CD8-positive, alpha-beta memory T cell (primary cell): Measurements from ENCODE around the gene TNNT1. TPM values are rescaled to one million over a fixed set of nuclear protein-coding genes. Genes with fewer than 3 reads are reported as not detected.
A peak's percentile ranks its signal among the peaks of the same experiment; 100 is the strongest.

Experiments used
- CTCF ChIA-PET: fragments of 350-600 bp; sonication (Branson Sonifier 250); formaldehyde crosslinking; loops from one replicate; lab custom pipeline; 2021; ENCODE audit warnings: antibody characterized with exemption; lab: Charles Lee
- POLR2A ChIA-PET: fragments of 350-600 bp; sonication (Branson Sonifier 250); formaldehyde crosslinking; loops from one replicate; lab custom pipeline; 2021; ENCODE audit warnings: antibody characterized with exemption; lab: Charles Lee
- DNase-seq, 5 donors: peaks; one replicate each; pipeline versions ENCODE4 v3.0.0 to v3.0.0-alpha.2; 2020 to 2022; ENCODE audit warnings: mixed read lengths in 1 of 5
- H3K27ac ChIP-seq: one replicate; pipeline ENCODE4 v1.7.0; 2013; ENCODE audit warnings: low read depth, mild to moderate bottlenecking, low read length, moderate library complexity
- H3K27me3 ChIP-seq: 2 replicates; pipeline ENCODE4 v1.7.0; 2013; ENCODE audit warnings: low read length, mild to moderate bottlenecking; ENCODE audit not compliant: insufficient read depth, poor library complexity, severe bottlenecking
- H3K36me3 ChIP-seq: 2 replicates; pipeline ENCODE4 v1.7.0; 2013; ENCODE audit warnings: mild to moderate bottlenecking, low read length, moderate library complexity; ENCODE audit not compliant: insufficient read depth
- H3K4me1 ChIP-seq: 2 replicates; pipeline ENCODE4 v1.7.0; 2013; ENCODE audit warnings: mild to moderate bottlenecking, low read length, moderate library complexity; ENCODE audit not compliant: insufficient read depth
- H3K4me3 ChIP-seq: 2 replicates; pipeline ENCODE4 v1.7.0; 2013; ENCODE audit warnings: mild to moderate bottlenecking, low read length
- H3K9me3 ChIP-seq: 2 replicates; pipeline ENCODE4 v1.7.0; 2013; ENCODE audit warnings: mild to moderate bottlenecking, low read length
- H3K27ac Mint-ChIP-seq, 8 donors: one replicate each; pipeline ENCODE4 v1.8.0; 2020 to 2021; ENCODE audit warnings: mixed read lengths in 8 of 8, mild to moderate bottlenecking in 6 of 8, inconsistent platforms in 3 of 8, moderate library complexity in 3 of 8
- H3K27me3 Mint-ChIP-seq, 2 donors: one replicate each; pipeline ENCODE4 v1.8.0; 2020 to 2021; ENCODE audit warnings: mixed read lengths in 2 of 2, mild to moderate bottlenecking in 1 of 2, moderate library complexity in 1 of 2
- H3K36me3 Mint-ChIP-seq, 3 donors: one replicate each; pipeline ENCODE4 v1.8.0; 2020 to 2021; ENCODE audit warnings: mixed read lengths in 3 of 3, inconsistent platforms in 1 of 3, mild to moderate bottlenecking in 1 of 3
- H3K4me1 Mint-ChIP-seq, 3 donors: one replicate each; pipeline ENCODE4 v1.8.0; 2020 to 2021; ENCODE audit warnings: mixed read lengths in 3 of 3, inconsistent platforms in 1 of 3, mild to moderate bottlenecking in 1 of 3
- H3K4me3 Mint-ChIP-seq, 7 donors: one replicate each; pipeline ENCODE4 v1.8.0; 2020 to 2021; ENCODE audit warnings: mixed read lengths in 7 of 7, mild to moderate bottlenecking in 6 of 7, moderate library complexity in 4 of 7, inconsistent platforms in 2 of 7
- H3K9me3 Mint-ChIP-seq, 5 donors: one replicate each; pipeline ENCODE4 v1.8.0; 2020 to 2022; ENCODE audit warnings: mixed read lengths in 5 of 5, mild to moderate bottlenecking in 3 of 5, moderate library complexity in 2 of 5, inconsistent platforms in 1 of 5
- polyA plus RNA-seq: library from polyadenylated mRNA; unstranded; fragments of 300-500 nt; fragmentation: Illumina TruSeq; gene quantifications from one replicate; pipeline ENCODE4 v1.2.3, GENCODE V29; 2021
- total RNA-seq, 2 experiments: library from RNA; stranded (reverse); gene quantifications; one replicate each; pipeline ENCODE4 v1.2.3, GENCODE V29; 2021

Gene TNNT1
- total and polyA plus RNA-seq, 3 experiments from 2014 or later, result not detected

DNA sequence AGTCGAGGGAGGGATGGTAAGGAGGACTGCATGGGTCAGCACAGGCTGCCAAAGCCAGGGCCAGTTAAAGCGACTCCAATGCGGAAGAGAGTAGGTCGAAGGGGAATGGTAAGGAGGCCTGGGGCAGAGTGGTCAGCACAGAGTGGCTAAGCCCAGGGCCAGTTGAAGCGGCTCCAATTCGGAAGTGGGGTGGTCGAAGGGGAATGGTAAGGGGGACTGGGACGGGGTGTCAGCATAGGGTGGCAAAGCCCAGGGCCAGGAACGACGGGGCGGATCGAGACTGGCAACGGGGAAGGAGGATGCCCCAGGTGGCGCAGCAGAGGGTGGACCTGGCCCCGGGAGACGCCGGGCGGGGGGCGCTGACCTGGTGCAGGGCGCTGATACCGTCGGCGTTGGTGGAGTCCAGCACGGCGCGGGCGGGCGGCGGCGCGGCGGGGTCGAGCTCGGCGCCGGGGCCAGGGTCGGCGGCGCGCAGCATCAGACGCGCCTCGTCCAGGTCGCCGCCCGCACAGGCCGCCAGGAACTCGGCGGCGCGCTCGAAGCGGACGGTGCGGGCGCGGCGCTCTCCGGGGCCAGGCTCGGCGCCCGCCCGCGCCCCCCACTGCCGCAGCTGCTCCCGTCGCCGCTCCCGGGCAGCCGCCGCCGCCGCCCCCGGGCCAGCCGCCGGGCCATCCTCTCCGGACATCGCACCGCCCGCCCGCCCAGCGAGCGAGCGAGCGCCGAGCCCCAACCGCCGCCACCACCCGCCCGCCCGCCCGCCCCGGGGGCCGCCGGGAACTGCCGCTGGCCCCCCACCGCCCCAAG lies 31.9 kb downstream of the TNNT1 start, which contains the start of gene PPP1R12C:
PPP1R12C (minus strand) TSS at position 779 of the 804 bp plus-strand sequence; CDS start at position 685, 94 bp downstream.
- Mint-ChIP-seq H3K36me3 (peaks cover 0 to 23% (median 0%) of the 10 kb centered on the region in 3 donors), H3K27ac (peak within 1 kb of the TSS; percentile 93 to 100 (median 96)), H3K4me1 (peaks cover 30 to 54% (median 31%) of the 10 kb centered on the region in 3 donors), H3K27me3 (peaks cover 0 to 7% of the 10 kb centered on the region in 2 donors), H3K9me3 (no peaks in the 10 kb centered on the region), H3K4me3 (peak within 1 kb of the TSS; percentile 93 to 100 (median 98))
- ChIA-PET POLR2A (interaction anchor here (0.6 to 2.3 kb wide), 8 partner anchors 35 to 507 kb away, joined by 3 to 8 read pairs (median 4); partner anchors contain the start of genes FIZ1, HSPBP1, RDH13 and ZNF628), CTCF (interaction anchor here (1.1 to 1.9 kb wide), 4 partner anchors 24 to 514 kb away, joined by 3 to 8 read pairs (median 8); no protein-coding TSS in a partner anchor)
- Histone ChIP-seq H3K4me3 (peak within 1 kb of the TSS; percentile 87), H3K27ac (peak within 1 kb of the TSS; percentile 74), H3K27me3 (no peaks in the 10 kb centered on the region), H3K36me3 (no peaks in the 10 kb centered on the region), H3K4me1 (peaks cover 25% of the 10 kb centered on the region), H3K9me3 (no peaks in the 10 kb centered on the region)
- peak in 3 of 5 donors; percentile 10 to 16 (median 16) for DNase-seq

- H3K4me1 Mint-ChIP-seq, result peaks cover 30 to 54% (median 31%) of the 10 kb centered on the region in 3 donors
- H3K4me1 ChIP-seq, result peaks cover 25% of the 10 kb centered on the region
These were observed 32.7 kb downstream of the TNNT1 start for GRCh38 chr19:55116232-55116858.

DNA sequence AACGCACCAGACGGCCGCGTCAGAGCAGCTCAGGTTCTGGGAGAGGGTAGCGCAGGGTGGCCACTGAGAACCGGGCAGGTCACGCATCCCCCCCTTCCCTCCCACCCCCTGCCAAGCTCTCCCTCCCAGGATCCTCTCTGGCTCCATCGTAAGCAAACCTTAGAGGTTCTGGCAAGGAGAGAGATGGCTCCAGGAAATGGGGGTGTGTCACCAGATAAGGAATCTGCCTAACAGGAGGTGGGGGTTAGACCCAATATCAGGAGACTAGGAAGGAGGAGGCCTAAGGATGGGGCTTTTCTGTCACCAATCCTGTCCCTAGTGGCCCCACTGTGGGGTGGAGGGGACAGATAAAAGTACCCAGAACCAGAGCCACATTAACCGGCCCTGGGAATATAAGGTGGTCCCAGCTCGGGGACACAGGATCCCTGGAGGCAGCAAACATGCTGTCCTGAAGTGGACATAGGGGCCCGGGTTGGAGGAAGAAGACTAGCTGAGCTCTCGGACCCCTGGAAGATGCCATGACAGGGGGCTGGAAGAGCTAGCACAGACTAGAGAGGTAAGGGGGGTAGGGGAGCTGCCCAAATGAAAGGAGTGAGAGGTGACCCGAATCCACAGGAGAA lies 33.5 kb downstream of the TNNT1 start:
- Histone ChIP-seq H3K9me3 (no peaks in the 10 kb centered on the region), H3K36me3 (no peaks in the 10 kb centered on the region), H3K27me3 (no peaks in the 10 kb centered on the region), H3K27ac (peak overlapping the region; percentile 74), H3K4me1 (peaks cover 25% of the 10 kb centered on the region), H3K4me3 (peak overlapping the region; percentile 87)
- no peak for DNase-seq
- CTCF ChIA-PET, result interaction anchor here (0.8 to 1.6 kb wide), 3 partner anchors 25 to 516 kb away, joined by 3 to 8 read pairs (median 3); no protein-coding TSS in a partner anchor
- Mint-ChIP-seq H3K4me3 (peak overlapping the region; percentile 91 to 100 (median 97)), H3K9me3 (no peaks in the 10 kb centered on the region), H3K27ac (peak overlapping the region; percentile 91 to 100 (median 96)), H3K27me3 (peaks cover 0 to 7% of the 10 kb centered on the region in 2 donors), H3K4me1 (peaks cover 30 to 54% (median 32%) of the 10 kb centered on the region in 3 donors), H3K36me3 (peaks cover 0 to 35% (median 2%) of the 10 kb centered on the region in 3 donors)
- POLR2A ChIA-PET, result interaction anchor here (0.9 to 1.8 kb wide), 2 partner anchors 36 to 361 kb away, joined by 3 to 7 read pairs; partner anchors contain the start of gene ZNF628

More at GRCh38 chr19:55116232-55116858, 32.7 kb downstream of the TNNT1 start:
- Mint-ChIP-seq H3K36me3 (peaks cover 0 to 28% (median 0%) of the 10 kb centered on the region in 3 donors), H3K27me3 (peaks cover 0 to 7% of the 10 kb centered on the region in 2 donors), H3K9me3 (no peaks in the 10 kb centered on the region), H3K27ac (peak overlapping the region; percentile 91 to 100 (median 96)), H3K4me3 (peak overlapping the region; percentile 91 to 100 (median 97))
- H3K36me3 ChIP-seq, result no peaks in the 10 kb centered on the region
- H3K4me3 ChIP-seq, result peak overlapping the region; percentile 87
- POLR2A ChIA-PET, result interaction anchor here (0.6 to 2.3 kb wide), 6 partner anchors 34 to 483 kb away, joined by 3 to 8 read pairs (median 4); partner anchors contain the start of genes FIZ1 and ZNF628
- CTCF ChIA-PET, result interaction anchor here (0.8 to 1.6 kb wide), 3 partner anchors 25 to 515 kb away, joined by 3 to 8 read pairs (median 3); no protein-coding TSS in a partner anchor
- H3K9me3 ChIP-seq, result no peaks in the 10 kb centered on the region
- H3K27me3 ChIP-seq, result no peaks in the 10 kb centered on the region
- H3K27ac ChIP-seq, result peak overlapping the region; percentile 74
- peak; percentile 35 to 62 (median 49) for DNase-seq

DNA sequence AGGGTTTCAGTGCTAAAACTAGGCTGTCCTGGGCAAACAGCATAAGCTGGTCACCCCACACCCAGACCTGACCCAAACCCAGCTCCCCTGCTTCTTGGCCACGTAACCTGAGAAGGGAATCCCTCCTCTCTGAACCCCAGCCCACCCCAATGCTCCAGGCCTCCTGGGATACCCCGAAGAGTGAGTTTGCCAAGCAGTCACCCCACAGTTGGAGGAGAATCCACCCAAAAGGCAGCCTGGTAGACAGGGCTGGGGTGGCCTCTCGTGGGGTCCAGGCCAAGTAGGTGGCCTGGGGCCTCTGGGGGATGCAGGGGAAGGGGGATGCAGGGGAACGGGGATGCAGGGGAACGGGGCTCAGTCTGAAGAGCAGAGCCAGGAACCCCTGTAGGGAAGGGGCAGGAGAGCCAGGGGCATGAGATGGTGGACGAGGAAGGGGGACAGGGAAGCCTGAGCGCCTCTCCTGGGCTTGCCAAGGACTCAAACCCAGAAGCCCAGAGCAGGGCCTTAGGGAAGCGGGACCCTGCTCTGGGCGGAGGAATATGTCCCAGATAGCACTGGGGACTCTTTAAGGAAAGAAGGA lies 34.4 kb downstream of the TNNT1 start:
- Histone ChIP-seq H3K27me3 (no peaks in the 10 kb centered on the region), H3K9me3 (no peaks in the 10 kb centered on the region), H3K36me3 (no peaks in the 10 kb centered on the region), H3K4me1 (peaks cover 25% of the 10 kb centered on the region), H3K27ac (no peak overlapping the region), H3K4me3 (no peak overlapping the region)
- Mint-ChIP-seq H3K4me1 (peaks cover 30 to 52% (median 32%) of the 10 kb centered on the region in 3 donors), H3K27ac (peak overlapping the region in 6 of 8 donors; percentile 19 to 97 (median 55)), H3K36me3 (peaks cover 0 to 43% (median 2%) of the 10 kb centered on the region in 3 donors), H3K9me3 (no peaks in the 10 kb centered on the region), H3K4me3 (peak overlapping the region in 6 of 7 donors; percentile 69 to 100 (median 92)), H3K27me3 (peaks cover 0 to 7% of the 10 kb centered on the region in 2 donors)
- POLR2A ChIA-PET, result no interaction called here
- DNase-seq, result no peak
- CTCF ChIA-PET, result interaction anchor here (1.3 kb wide), 1 partner anchor 26 kb away, joined by 3 read pairs; no protein-coding TSS in a partner anchor

- CTCF ChIA-PET, result interaction anchor here (1.3 kb wide), 1 partner anchor 24 kb away, joined by 3 read pairs; no protein-coding TSS in a partner anchor
- Histone ChIP-seq H3K9me3 (no peaks in the 10 kb centered on the region), H3K4me3 (no peak overlapping the region), H3K36me3 (no peaks in the 10 kb centered on the region), H3K4me1 (peaks cover 21% of the 10 kb centered on the region), H3K27ac (no peak overlapping the region), H3K27me3 (no peaks in the 10 kb centered on the region)
- no peak for DNase-seq
- H3K27me3 Mint-ChIP-seq, result peaks cover 0 to 3% of the 10 kb centered on the region in 2 donors
- POLR2A ChIA-PET, result no interaction called here
- H3K4me3 Mint-ChIP-seq, result peak overlapping the region in 1 of 7 donors; percentile 33
- peak overlapping the region in 1 of 8 donors; percentile 54 for H3K27ac Mint-ChIP-seq
- peaks cover 29 to 45% (median 37%) of the 10 kb centered on the region in 3 donors for H3K4me1 Mint-ChIP-seq
- no peaks in the 10 kb centered on the region for H3K9me3 Mint-ChIP-seq
- peaks cover 0 to 52% (median 2%) of the 10 kb centered on the region in 3 donors for H3K36me3 Mint-ChIP-seq
These were observed 35.4 kb downstream of the TNNT1 start for GRCh38 chr19:55113570-55114039.

GRCh38 chr19:55112777-55113569 lies 36.0 kb downstream of the TNNT1 start:
- Mint-ChIP-seq H3K36me3 (peaks cover 0 to 55% (median 5%) of the 10 kb centered on the region in 3 donors), H3K27ac (peak overlapping the region in 1 of 8 donors; percentile 54), H3K4me3 (no peak overlapping the region), H3K9me3 (no peaks in the 10 kb centered on the region), H3K4me1 (peaks cover 25 to 40% (median 33%) of the 10 kb centered on the region in 3 donors), H3K27me3 (peaks cover 0 to 2% of the 10 kb centered on the region in 2 donors)
- H3K4me1 ChIP-seq, result peaks cover 15% of the 10 kb centered on the region
- H3K27ac ChIP-seq, result no peak overlapping the region
- CTCF ChIA-PET, result interaction anchor here (1.3 kb wide), 1 partner anchor 24 kb away, joined by 3 read pairs; no protein-coding TSS in a partner anchor
- H3K9me3 ChIP-seq, result no peaks in the 10 kb centered on the region
- H3K4me3 ChIP-seq, result no peak overlapping the region
- H3K27me3 ChIP-seq, result no peaks in the 10 kb centered on the region
- POLR2A ChIA-PET, result no interaction called here
- no peak for DNase-seq
- no peaks in the 10 kb centered on the region for H3K36me3 ChIP-seq
